ENCODE results near the gene BPIFA2.
"Not testable (repeated sequence)": the region's sequence is repeated elsewhere in the genome, so short reads cannot be mapped to it uniquely, and the experiment has no call there.

Gene BPIFA2

DNA sequence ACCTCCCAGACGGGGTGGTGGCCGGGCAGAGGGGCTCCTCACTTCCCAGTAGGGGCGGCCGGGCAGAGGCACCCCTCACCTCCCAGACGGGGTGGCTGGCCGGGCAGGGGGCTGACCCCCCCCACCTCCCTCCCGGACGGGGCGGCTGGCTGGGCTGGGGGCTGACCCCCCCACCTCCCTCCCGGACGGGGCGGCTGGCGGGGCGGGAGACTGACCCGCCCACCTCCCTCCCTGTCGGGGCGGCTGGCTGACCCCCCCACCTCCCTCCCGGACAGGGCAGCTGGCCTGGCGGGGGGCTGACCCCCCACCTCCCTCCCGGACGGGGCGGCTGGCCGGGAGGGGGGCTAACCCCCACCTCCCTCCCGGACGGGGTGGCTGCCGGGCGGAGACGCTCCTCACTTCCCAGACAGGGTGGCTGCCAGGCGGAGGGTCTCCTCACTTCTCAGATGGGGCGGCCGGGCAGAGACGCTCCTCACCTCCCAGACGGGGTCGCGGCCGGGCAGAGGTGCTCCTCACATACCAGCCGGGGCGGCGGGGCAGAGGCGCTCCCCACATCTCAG is 17.2 kb downstream of the BPIFA2 start:
- DNase-seq; in situ Hi-C loops (cut with HindIII; ENCODE audit: low pct_ligation_motif_present, low pct_unique_long_range_greater_than_20kb, low sequenced_read_pairs): not testable (repeated sequence)

DNA sequence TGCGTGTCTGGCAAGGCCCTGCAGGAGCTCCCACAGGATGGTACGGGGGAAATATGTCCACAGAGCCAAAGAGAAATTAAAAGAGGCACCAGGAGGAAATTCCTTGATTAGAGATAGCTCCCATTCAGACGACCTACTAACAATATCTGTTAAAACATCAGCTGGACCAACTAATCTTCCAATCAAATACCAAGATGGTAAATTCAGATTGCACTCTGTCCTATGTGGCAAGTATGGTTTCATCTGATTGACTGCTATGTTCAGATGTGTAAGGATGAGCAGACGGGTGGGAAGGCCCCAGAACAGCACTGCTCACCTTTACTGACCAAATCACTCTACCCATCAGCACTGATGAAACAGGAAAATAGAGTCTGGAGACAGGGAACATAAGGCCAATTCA is 19.5 kb downstream of the BPIFA2 start:
- no peak for DNase-seq
- in situ Hi-C loops (cut with HindIII; ENCODE audit: low pct_ligation_motif_present, low pct_unique_long_range_greater_than_20kb, low sequenced_read_pairs): no loop called here

DNA sequence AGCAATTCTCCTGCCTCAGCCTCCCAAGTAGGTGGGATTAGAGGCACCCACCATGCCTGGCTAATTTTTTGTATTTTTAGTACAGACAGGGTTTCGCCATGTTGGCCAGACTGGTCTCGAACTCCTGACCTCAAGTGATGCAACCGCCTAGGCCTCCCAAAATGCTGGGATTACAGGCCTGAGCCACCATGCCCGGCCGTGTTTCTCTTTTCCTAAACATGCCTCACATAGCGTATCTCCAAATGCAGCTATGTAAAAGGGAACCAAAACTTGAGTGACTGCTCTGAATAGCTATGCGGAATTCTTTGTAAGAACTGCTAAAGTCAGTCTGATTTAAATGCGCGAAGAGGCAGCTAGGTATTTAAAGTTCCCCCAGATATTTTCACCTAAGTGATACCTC is 20.5 kb downstream of the BPIFA2 start:
- in situ Hi-C loops (cut with HindIII; ENCODE audit: low pct_ligation_motif_present, low pct_unique_long_range_greater_than_20kb, low sequenced_read_pairs): no loop called here

DNA sequence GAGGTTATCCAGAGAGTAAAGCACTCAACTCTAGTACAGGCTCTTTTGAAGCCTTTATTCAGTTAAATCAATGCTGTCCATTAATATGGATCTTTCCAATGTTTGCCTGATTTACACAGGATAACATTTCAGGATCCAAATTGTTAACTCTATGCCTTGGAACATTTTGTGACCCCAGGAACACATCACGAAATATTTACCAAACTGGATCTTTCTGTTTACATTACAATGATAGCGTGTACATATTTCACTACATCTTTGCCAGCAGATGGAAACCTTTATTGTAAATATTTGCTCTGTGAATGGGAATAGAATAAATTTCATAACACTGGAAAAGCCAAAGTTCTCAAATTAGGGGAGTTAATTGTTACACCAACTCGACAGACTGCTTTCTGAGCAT is 23.5 kb downstream of the BPIFA2 start:
- in situ Hi-C loops (cut with HindIII; ENCODE audit: low pct_ligation_motif_present, low pct_unique_long_range_greater_than_20kb, low sequenced_read_pairs): no loop called here
- no peak for DNase-seq

More for the DNA sequence above, 20.5 kb downstream of the BPIFA2 start:
- DNase-seq: no peak

DNA sequence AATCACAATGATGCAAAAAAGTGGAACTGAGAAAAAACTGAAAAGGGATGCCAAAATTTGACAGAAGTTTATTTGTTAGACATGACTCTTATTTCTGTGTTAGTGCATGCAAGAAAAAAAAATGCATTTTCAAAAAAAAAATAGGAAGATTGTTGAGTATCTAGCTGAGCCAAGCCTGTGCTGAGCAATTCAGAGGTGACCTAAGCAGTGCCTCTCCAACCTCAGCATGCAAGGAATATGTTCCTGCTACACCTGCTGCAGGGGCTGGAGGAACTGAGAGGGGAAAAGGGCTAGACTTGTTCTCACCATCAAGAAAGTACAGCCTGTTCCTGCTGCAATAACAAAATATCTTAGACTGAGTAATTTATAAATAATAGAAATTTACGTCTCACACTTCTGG is 24.0 kb downstream of the BPIFA2 start:
- in situ Hi-C loops (cut with HindIII; ENCODE audit: low pct_ligation_motif_present, low pct_unique_long_range_greater_than_20kb, low sequenced_read_pairs): no loop called here
- no peak for DNase-seq

DNA sequence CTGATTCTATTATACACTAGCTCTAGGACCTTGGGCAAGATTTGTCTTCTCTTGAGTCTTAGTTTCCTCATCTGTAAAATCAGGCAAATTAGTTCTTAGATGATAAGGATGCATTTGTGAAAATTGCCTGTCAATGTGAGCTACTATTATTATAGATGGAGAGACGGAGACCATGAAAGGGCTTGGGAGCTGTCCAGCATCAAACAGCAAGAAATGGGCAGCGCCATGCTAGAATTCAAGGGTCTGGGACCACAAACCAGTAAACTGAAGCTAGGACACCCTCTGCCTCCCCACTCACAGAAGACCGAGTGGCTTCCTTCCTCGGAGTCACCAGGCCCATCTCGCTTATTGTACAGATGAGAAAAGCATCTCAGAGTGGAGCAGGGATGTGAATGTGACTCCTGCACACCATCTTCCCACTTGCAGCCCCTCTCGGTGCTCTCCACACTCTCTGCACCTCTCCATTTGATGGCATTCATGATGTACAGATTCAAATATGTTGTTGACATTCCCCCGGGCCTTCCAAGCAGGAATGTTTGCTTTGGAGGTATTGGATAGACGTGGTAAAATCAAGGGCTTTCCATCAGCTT is 25.0 kb downstream of the BPIFA2 start:
- in situ Hi-C loops (cut with HindIII; ENCODE audit: low pct_ligation_motif_present, low pct_unique_long_range_greater_than_20kb, low sequenced_read_pairs): no loop called here

DNA sequence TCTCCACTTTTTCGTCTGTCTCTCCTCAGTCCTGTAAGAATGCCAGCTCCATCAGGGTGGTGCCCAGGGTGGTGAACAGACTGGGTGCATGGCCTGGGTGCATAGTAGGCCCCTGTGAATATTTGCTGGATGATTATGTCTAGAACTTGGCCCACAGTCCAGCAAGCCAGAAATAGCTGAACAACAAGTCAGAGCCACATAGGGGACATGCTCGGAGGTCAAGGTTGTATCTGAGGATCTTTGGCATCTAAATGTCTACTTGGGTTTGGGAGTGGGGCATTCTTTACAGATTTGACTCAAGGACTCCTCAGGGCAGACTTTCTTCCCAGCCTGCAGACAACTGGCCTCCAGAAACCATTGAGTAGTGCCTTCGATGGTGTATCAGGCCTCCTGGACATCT is 31.1 kb downstream of the BPIFA2 start:
- no peak for DNase-seq
- in situ Hi-C loops (cut with HindIII; ENCODE audit: low pct_ligation_motif_present, low pct_unique_long_range_greater_than_20kb, low sequenced_read_pairs): no loop called here

More for the DNA sequence above, 25.0 kb downstream of the BPIFA2 start:
- DNase-seq: no peak

DNA sequence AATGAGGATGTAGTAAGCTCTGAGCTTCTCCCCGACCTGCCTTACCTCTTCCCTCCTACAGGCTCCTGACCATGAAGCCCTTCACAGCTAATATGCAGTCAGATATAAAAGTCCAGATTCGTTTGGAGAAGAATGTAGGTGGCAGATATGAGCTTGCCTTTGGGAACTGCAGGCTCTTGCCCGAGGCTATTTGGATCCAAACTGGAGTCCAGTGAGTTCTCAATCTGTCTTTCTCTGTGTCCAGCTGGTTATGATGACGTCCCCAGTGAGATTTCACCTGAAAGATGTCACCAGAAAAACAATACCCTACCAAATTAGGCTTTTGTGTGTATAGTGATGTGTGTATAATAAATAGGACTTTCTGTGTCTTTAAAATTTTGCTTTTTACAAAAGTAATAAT is 34.5 kb downstream of the BPIFA2 start:
- no peak for DNase-seq
- in situ Hi-C loops (cut with HindIII; ENCODE audit: low pct_ligation_motif_present, low pct_unique_long_range_greater_than_20kb, low sequenced_read_pairs): no loop called here

DNA sequence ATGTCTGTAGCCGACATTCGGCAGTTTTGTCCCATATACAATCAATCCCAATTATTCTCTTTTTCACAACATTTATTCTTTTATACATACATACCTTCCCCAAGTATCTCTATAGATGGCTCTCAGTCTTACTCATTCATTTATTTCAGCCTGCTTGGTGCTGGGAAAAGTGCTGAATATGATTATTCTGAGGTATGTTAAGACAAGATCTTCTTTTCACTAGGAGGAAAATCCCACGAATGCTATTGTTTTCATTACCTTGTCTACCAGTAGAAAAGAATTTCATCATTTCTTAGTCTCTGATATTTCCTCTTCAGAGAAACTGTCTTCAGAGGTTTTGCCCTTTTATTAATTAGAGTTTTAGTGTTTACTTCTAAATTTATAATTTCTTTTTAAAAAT is 35.5 kb downstream of the BPIFA2 start:
- in situ Hi-C loops (cut with HindIII; ENCODE audit: low pct_ligation_motif_present, low pct_unique_long_range_greater_than_20kb, low sequenced_read_pairs): no loop called here
- DNase-seq: no peak

DNA sequence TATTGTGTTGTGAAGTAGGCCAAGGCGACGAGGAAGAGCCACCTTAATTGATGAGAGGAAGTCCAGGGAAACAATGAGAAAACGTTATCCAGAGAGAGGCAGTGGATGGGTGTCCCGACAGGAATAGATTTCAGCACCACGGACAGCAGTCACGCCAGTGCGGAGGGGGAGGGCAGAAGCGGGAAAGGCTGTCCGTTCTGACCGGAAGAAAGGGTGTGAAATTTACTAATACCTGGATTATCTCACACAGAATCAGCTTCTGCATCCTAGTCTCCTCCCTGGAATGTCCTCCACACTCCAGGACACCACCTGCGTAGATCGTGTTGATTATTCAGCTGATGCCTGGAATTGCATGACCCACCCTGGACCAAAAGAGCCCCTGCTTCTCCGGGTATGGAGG is 41.8 kb downstream of the BPIFA2 start:
- peak; percentile 70 for DNase-seq
- in situ Hi-C loops (cut with HindIII; ENCODE audit: low pct_ligation_motif_present, low pct_unique_long_range_greater_than_20kb, low sequenced_read_pairs): no loop called here

DNA sequence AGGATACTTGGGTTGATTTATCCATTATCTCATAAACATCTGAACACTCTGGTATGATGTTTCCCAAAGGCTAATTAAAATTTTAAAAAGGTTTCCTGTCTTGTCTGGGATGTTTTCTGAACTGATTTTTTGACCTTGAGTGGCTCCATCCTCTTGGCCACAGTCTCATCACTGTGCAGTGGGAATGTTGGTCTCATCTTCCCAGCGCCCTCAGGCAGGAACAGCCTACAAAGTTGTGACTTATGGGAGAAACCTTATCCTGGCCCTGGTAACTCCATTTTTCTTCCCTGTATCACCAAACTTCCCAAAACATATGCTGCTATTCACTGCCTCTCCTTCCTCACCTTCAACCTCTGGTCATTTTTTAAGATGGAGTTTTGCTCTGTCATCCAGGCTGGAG is 42.4 kb downstream of the BPIFA2 start:
- DNase-seq: no peak
- in situ Hi-C loops (cut with HindIII; ENCODE audit: low pct_ligation_motif_present, low pct_unique_long_range_greater_than_20kb, low sequenced_read_pairs): no loop called here

DNA sequence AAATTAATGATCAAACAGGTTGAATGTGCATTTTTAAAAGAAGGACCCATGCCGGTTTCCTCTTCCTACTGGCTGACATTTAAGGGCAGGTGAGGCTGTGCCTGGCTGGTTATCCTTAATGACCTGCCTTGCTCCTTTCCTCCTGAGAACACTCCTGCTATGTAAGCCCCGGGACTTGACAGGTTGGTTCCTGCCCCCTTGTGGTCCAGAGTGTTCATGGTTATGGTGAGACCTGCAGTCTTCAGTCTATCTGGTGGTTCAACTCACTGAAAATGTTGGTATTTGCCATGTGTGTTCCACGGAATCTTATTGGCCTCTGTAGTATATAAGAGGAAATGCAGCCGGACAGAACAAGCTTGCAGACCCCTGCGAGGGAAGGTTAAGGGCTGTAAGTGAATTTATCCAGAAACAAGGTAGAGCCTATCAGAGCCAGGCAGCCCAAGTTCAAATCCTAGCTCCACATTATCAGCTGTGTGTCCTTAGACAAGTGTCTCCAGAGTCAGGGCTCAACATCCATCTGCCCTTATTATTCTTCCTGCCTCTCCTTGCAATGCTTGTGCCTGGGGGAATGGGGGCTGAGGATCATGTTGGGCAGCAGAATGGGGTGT is 44.0 kb downstream of the BPIFA2 start:
- in situ Hi-C loops (cut with HindIII; ENCODE audit: low pct_ligation_motif_present, low pct_unique_long_range_greater_than_20kb, low sequenced_read_pairs): no loop called here
- peak; percentile 52 for DNase-seq

DNA sequence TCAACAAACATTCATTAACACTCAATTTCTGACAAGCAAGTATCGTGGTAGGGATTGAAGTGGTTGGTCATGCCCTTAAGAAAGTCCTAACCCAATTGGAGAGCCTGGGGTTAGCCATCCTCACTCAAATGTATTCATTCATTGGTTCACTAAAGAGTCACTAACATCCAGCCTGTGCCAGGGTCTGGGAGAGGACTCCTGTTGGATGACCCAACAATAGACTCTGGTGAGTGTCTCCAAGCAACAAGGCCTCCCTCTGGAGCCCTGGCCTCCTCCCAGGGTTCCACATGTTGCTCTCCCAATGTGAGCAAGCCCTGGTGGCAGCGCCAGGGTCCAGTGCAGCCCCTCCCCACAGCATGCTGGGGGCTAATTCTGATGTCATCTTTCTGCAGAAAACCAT is 49.1 kb downstream of the BPIFA2 start, which contains the start of gene BPIFA3:
Gene BPIFA3, plus strand, starts transcription at position 301 of the 400 bp plus-strand sequence. CDS start 185 bp downstream, outside the sequence.
- no peak for DNase-seq
- in situ Hi-C loops (cut with HindIII; ENCODE audit: low pct_ligation_motif_present, low pct_unique_long_range_greater_than_20kb, low sequenced_read_pairs): no loop called here

DNA sequence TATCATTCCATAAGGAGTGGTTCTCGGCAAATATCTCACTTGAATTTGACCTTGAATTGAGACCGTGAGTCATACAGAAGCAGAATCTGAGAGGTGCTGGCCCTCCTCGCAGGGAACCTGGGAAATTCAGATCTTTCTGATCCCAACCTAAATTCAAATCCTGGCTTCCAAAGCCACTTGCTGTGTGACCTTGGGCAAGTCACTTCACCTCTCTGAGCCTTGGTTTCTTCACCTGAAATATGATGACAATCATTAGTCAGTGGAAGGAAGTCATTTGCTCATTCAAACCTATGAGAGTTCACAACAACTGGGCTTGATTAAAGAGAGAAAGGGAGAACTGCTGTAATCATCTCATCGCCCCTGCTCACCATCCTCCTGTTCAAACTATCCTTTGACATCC is 56.4 kb downstream of the BPIFA2 start:
- no peak for DNase-seq
- in situ Hi-C loops (cut with HindIII; ENCODE audit: low pct_ligation_motif_present, low pct_unique_long_range_greater_than_20kb, low sequenced_read_pairs): no loop called here

DNA sequence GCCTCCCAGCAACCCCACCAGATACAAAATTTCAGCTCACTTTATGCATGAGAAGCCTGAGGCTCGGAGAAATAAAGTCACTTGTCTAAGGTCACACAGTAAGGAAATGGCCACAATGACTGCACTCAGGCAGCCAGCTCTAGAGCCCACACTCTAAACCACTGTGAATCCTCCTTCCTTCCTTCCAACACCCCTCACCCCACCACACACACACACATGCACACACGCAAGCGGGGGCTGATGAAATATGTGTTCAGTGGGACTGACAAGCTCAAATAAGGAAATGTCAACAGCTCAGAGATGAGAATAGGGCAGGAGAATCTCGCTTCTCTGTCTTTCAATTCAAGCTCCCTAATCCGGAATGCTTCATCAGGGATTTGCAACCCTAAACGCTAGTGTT is 61.9 kb downstream of the BPIFA2 start:
- DNase-seq: no peak
- in situ Hi-C loops (cut with HindIII; ENCODE audit: low pct_ligation_motif_present, low pct_unique_long_range_greater_than_20kb, low sequenced_read_pairs): no loop called here

All from ACHN (cell line).